Epithelial cell of alveolus of lung (primary cell): ENCODE results near the gene ZNF550. TPM values are rescaled to one million over a fixed set of nuclear protein-coding genes. Genes with fewer than 3 reads are reported as not detected.

Source experiments
- total RNA-seq: library from RNA; depleted of rRNA; stranded (reverse); fragments of >200 nt; gene quantifications from 2 replicates; pipeline ENCODE4 v1.2.1, GENCODE V29; 2015

Gene ZNF550
- total RNA-seq = 4.0 and 8.1 TPM in 2 replicates

GRCh38 chr19:57559404-57560025, at the start of gene ZNF550:
Gene ZNF550, minus strand, starts transcription at chr19:57559863. Its CDS starts 181 bp downstream, at chr19:57559682.

GRCh38 chr19:57599761-57600383, 40.2 kb upstream of the ZNF550 start, which contains the start of gene ZNF530:
Gene ZNF530, plus strand, starts transcription at chr19:57599885. Its CDS starts 4,461 bp downstream, at chr19:57604346.

DNA sequence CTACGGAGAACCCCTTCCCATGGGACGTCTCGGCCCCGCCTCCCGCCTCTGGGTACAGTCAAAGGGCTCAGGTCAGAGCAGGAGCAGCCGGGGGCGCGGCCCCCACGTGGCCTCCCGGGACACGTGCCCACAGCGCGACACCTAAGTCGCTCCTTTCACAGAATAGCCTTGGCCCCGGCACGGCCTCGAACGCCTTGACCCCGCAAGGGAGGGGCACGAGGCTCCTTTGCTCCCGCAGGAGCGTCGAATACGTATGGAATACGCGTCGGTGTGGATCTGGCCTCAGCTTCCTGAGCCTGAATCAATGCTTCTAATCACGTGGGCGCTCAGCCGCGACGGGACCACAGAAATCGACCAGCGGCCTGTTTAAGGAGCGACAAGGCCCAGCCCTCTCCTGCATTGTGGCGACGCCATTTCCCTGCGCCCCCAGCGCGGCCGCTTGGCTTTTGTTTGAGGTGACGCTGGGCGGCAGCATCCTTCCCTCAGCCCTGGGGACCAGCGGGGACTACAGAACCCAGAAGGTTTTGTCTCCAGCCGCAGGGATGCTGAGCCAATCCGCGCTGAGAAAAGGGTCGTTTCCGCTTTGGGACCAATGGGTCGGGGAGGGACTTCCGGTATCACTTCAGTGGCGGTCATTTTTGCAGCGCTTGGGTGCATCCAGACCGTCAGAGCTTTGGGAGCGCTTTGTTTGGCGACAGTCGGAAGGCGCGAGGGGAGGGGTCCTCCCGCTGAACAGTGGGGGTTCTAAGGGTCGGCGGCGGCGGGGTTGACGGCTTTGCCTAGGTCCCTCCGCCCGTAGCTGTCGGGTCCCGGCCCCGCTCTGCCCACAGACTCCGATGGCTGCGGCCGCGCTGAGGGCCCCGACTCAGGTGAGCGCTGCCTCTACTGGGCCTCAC, 24.1 kb upstream of the ZNF550 start, which contains the start of gene ZIK1:
Gene ZIK1, plus strand, starts transcription at position 625 of the 896 bp plus-strand sequence. Its CDS starts 212 bp downstream, at position 837.

DNA sequence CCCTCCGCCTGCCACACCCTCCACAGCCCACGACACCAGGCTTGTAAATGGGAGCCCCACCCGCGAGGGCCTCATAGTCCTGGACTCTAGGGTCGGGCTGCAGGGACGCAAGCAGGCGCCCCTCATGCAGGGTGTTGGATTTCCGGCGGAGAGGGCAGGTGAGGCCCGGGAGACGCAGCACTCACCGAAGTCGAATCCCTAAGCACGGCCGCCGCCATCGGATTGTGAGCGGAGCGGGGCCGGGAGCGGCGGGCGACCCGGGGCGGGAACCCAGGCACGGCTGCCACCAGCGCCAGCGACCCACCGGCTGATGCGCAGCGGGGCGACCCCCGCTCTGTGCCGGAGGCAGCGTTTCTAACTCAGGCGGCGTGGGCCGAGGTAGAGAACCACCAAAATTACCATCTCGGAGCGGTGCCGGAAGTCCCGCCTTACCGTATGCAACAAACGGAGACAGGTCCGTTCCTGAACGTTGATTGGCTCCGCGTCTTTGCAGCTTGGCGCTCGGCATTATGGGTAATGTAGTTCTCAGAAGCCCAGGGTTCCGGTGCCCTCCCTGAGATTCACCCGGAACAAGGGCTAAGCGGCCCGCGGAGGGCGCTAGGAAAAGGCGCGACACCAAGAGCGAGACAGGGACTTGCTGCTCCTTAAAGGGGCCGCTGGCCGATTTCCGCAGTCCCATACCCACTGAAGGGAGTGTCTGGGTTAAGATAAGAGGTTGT, 19.0 kb upstream of the ZNF550 start, which contains the start of gene ZNF416:
Gene ZNF416, minus strand, starts transcription at position 425 of the 719 bp plus-strand sequence. Its CDS starts 207 bp downstream, at position 218.

DNA sequence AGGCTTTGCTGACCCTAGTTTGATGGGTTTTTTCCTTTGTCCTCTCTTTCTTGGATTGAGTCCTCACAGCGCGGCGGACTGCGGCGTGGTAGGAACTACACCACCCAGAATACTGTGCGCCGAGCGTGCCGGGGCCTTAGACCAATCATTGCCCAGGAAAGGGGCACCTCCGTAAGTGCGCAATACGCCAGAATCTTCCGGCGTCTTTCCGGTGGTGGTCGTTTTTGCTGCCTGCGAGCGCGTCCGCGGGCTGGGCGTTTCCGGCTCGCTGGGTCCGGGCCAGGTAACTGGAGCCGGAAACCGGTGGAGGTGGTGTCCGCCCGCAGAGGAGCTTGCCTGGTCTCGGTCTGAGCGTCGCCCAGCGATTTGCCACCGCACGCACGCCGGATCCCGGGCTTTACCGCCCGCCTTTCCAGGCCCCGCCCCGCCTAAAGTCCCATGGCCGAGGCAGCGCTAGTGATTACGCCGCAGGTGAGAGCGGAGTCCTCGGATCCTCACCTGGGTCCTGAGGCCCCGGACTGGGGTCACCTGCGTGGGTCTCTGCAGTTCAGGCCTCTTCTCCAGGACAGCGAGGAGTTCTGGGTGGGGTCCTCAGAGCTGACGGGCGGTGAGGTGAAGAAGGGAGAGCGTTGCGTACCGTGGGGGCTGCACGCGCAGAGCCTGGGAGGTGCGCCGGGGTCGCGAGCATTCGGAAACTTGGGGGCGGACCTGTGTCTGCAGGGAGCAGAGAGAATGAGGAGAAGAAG, 32.4 kb downstream of the ZNF550 start, which contains the start of gene ZNF549:
Gene ZNF549, plus strand, starts transcription at position 221 of the 746 bp plus-strand sequence. Its CDS starts 218 bp downstream, at position 439.

DNA sequence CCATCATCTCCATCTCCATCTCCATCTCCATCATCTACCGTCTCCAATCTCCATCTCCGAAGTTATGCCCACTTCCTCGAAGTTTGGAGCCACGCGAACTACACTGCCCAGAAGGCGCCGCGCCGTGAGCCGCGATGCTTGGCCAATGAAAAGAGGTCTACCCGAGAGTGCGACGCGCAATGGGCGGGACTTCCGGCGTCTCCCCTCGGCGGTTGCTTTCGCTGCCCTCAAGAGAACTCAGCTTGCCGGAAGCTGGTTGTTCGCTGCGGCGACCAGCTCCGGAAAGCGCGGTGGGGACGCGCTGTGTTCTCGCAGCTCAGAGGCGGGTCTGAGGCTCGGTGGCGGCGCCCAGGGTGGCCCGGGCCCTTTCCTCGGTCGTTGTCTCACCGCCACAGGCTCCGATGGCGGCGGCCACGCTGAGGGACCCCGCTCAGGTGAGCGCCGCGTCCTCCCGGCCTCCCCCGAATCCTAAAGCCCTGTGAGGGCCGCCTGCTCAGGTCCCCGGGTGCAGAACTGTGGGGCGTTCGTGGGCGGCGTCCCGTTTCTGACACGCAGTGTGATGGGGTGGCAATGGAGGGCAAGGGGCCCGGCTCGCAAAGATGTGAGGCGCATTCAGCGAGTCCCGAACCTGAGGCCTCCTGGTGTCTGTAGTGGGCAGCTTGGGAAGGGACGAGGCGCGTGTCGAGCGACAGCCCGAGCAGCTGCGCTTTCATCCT, 59.8 kb downstream of the ZNF550 start, which contains the start of gene ZNF773:
Gene ZNF773, plus strand, starts transcription at position 259 of the 716 bp plus-strand sequence. Its CDS starts 143 bp downstream, at position 402.

DNA sequence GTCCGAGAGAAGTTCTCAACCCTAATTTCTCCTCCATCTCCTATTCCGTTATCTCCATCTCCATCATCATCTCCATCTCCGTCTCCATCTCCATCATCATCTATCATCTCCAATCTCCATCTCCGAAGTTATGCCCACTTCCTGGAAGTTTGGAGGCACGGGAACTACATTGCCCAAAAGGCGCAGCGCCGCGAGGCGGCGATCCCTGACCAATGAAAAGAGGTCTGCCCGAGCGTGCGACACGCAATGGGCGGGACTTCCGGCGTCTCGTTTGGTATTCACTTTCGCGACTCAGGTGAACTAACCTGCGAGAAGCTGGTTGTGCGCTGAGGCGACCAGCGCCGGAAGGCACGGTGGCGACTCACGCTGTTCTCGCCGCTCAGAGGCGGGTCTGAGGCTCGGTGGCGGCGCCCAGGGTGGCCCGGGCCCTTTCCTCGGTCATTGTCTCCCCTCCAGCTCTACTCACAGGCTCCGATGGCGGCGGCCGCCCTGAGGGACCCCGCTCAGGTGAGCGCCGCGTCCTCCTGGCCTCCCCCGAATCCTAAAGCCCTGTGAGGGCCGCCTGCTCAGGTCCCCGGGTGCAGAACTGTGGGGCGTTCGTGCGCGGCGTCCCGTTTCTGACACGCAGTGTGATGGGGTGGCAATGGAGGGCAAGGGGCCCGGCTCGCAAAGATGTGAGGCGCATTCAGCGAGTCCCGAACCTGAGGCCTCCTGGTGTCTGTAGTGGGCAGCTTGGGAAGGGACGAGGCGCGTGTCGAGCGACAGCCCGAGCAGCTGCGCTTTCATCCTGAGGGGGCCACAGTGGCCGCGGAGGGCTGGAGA, 72.0 kb downstream of the ZNF550 start, which contains the start of gene ZNF419:
Gene ZNF419, plus strand, starts transcription at position 274 of the 822 bp plus-strand sequence. Its CDS starts 201 bp downstream, at position 475.

Other genes with a start within 250 kb of the ZNF550 start
- 5.3 and 8.2 TPM in 2 replicates for gene ZNF543, start 239.4 kb downstream of the ZNF550 start, total RNA-seq
- gene ZNF304, start 208.6 kb downstream of the ZNF550 start, total RNA-seq = 4.9 and 13.0 TPM in 2 replicates
- gene TRAPPC2B, start 196.3 kb downstream of the ZNF550 start, total RNA-seq = 18.5 and 37.4 TPM in 2 replicates
- gene ZNF547, start 196.3 kb downstream of the ZNF550 start, total RNA-seq = 0.78 and 3.0 TPM in 2 replicates
- gene ZNF548, start 170.0 kb downstream of the ZNF550 start, total RNA-seq = 6.1 and 9.8 TPM in 2 replicates
- gene ZNF17, start 148.7 kb downstream of the ZNF550 start, total RNA-seq = 3.2 and 9.5 TPM in 2 replicates
- 6.9 and 7.2 TPM in 2 replicates for gene ZNF749, start 124.5 kb downstream of the ZNF550 start, total RNA-seq
- 0.13 and 1.9 TPM in 2 replicates for gene VN1R1, start 102.7 kb downstream of the ZNF550 start, total RNA-seq
- 9.1 and 11.4 TPM in 2 replicates for gene ZNF772, start 82.3 kb downstream of the ZNF550 start, total RNA-seq
- gene ZNF419, start 72.1 kb downstream of the ZNF550 start, total RNA-seq = 14.4 and 14.5 TPM in 2 replicates
- 8.0 and 42.8 TPM in 2 replicates for gene ZNF773, start 59.9 kb downstream of the ZNF550 start, total RNA-seq
- gene ZNF549, start 32.5 kb downstream of the ZNF550 start, total RNA-seq = 3.7 and 4.1 TPM in 2 replicates
- 3.9 and 5.4 TPM in 2 replicates for gene ZNF416, start 19.0 kb upstream of the ZNF550 start, total RNA-seq
- 7.1 and 9.8 TPM in 2 replicates for gene ZIK1, start 24.3 kb upstream of the ZNF550 start, total RNA-seq
- gene ZNF530, start 40.0 kb upstream of the ZNF550 start, total RNA-seq = 1.8 and 4.3 TPM in 2 replicates
- 16.9 and 32.7 TPM in 2 replicates for gene ZNF134, start 54.4 kb upstream of the ZNF550 start, total RNA-seq
- gene ZNF211, start 73.3 kb upstream of the ZNF550 start, total RNA-seq = 6.7 and 11.2 TPM in 2 replicates
- gene ZSCAN4, start 109.1 kb upstream of the ZNF550 start, total RNA-seq = not detected in 2 replicates
- gene ZNF551, start 122.1 kb upstream of the ZNF550 start, total RNA-seq = 8.3 and 18.8 TPM in 2 replicates
- 1.3 and 9.0 TPM in 2 replicates for gene ZNF154, start 149.3 kb upstream of the ZNF550 start, total RNA-seq
- 5.3 and 29.5 TPM in 2 replicates for gene ZNF671, start 167.8 kb upstream of the ZNF550 start, total RNA-seq
- 7.6 and 22.8 TPM in 2 replicates for gene ZNF776, start 187.0 kb upstream of the ZNF550 start, total RNA-seq
- gene ZNF586, start 209.8 kb upstream of the ZNF550 start, total RNA-seq = 5.7 and 13.6 TPM in 2 replicates